Activated CD8-positive, alpha-beta memory T cell treated with anti-CD3 and anti-CD28 coated beads for 24 hours (primary cell): ENCODE results near the gene TTC8.

ENCODE experiments used
- DNase-seq: peaks from one replicate; pipeline ENCODE4 v3.0.0-alpha.2; 2020

The TTC8 gene

DNA sequence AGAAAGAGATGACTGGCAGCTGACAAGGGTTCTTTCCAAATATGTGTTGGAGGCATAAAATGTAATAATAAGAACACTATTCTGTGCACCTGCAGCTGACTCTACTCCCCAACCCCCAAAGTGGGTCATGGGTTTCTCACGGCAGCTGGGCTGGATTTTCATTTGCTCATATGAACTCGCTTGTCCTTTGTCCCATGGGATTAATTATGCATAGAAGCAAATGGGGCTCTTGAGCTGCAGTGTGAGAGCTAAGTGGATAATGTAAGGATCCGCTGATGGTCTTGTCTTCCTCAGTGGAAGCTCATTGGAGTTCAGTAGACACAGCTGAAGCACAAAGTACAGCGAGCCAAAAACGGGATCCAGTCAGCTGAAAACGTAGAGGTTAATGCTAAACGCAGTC is 46.3 kb downstream of the TTC8 start:
- DNase-seq, result no peak

DNA sequence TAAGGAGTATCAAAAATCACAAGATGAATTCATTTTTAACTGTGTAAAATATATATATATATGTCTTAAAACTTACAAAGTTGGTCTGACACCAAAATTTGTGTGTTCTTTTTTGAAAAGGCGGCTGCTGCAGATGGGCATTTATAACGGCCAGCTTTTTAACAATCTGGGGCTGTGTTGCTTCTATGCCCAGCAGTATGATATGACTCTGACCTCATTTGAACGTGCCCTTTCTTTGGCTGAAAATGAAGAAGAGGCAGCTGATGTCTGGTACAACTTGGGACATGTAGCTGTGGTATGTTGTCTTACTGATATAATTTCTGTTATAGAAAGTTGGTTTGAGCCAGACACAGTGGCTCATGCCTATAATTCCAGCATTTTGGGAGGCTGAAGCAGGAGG is 47.0 kb downstream of the TTC8 start:
- no peak for DNase-seq

DNA sequence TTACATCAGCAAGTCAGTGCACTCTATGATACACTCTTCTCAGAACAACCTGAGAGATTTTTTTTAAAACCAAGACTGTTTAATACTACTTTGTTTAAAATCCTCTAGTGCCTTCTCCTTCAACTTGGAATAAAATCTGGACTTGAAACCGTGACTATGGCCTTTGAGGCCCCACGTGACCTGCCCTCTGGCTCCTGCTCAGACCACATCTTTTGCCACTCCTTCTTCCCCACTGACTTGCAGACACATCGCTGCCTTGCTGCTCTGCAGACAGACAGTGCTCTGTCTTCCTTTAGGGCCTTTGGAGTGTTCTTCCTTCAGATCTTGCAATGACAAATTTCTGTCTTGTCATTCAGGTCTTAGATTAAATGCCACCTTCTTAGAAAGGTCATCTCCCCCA is 48.5 kb downstream of the TTC8 start:
- DNase-seq, result no peak

DNA sequence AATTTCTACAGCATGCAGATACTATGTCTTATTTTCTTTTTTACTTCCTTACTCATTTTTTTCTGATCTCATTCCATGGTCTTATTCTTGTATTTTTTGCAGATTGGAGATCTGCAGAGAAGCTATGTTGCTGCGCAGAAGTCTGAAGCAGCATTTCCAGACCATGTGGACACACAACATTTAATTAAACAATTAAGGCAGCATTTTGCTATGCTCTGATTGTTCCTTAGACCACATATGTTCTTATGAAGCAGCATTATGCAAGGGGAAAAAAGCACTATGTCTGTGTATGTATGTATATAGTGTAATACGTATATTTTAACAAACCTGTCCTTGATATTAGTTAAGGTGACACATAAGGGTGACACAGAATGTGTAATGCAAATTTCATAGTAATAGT is 52.7 kb downstream of the TTC8 start:
- DNase-seq, result no peak

DNA sequence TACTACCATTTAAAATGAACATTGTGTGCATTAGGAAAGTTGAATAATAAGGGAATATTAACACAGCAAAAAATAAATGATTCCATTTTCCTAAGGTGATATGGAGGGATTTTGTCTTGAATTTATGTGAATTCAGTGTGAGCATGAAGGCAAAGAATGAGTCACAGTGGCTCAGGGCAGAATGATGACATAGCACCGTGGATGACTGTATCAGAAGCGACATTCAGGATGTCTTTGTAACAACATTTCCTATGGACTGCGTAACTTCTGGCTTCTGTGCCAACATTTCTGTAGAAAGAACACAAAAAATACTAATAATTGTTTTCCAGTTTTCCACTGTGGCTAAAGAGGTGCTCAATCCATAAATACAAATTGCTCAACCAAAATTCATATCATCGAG is 54.6 kb downstream of the TTC8 start:
- no peak for DNase-seq

DNA sequence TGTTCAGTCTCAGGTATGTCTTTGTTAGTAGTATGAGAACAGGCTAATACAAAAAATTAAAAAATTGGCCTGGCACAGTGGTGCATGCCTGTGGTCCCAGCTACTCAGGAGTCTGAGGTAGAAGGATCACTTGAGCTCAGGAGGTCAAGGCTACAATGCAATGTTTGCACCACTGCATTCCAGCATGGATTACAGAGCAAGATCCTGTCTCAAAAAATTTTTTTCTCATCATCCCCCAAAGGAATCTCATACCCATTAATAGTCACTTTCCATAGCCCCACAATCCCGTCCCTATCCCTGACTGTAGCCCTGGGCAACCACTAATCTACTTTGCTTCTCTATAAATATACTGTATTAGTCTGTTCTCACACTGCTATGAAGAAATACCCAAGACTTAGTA is 57.8 kb downstream of the TTC8 start:
- no peak for DNase-seq

DNA sequence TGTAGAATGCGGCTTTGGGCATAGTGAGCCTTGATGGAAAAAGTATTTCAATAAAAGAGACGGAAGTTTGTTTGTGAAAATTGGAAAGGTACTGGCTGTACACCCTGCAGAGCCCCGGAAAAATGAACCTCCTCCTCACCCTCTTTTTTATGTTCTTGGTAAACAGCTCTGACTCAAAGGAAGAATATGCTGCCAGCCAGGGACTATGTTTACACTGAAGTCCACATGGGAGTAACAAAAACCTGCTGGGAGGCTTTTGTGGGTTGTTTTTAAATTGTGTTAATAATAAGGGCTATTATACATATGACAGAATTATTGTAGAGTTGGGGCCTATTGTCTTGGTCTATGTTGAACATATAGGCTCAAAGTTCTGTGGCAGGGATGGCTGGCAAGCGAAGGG is 70.7 kb downstream of the TTC8 start:
- no peak for DNase-seq

DNA sequence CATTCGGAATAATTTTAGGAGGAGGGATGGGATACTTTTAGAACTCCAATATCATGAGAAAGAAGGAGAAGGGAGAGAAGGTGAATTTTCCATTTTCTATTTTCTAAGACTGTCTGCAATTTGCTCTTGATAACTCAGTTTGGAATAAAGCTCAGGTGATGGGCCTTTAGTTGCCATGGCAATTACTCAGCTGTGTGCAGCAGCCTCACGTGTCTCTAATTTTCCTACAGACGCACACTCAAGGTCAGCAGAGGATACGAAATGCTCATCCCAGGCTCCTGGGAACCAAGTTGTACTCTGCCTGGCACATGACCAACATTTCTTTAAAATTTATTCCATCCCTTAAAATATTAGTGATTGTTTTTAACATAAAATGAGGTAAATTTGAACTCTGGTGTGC is 76.7 kb downstream of the TTC8 start:
- no peak for DNase-seq

DNA sequence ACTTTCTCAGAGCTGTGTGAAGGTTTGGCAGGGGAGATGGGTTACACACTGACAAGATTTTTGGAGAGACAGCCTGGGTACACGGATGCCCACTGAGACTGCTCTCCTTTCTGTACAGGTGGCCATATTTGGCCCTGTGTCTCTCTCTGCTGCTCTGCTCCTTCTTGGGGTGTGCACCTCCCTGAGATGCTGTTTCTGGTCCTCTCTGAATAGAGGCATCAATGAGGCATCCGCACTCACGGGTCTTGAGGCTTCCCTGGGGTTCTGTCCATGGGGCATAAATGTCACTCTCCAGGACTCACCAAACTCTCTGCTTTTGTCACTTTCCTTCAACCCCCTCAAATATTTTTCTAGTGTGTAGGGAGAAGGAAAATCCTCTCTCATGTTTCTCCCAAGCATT is 77.5 kb downstream of the TTC8 start:
- DNase-seq, result no peak

DNA sequence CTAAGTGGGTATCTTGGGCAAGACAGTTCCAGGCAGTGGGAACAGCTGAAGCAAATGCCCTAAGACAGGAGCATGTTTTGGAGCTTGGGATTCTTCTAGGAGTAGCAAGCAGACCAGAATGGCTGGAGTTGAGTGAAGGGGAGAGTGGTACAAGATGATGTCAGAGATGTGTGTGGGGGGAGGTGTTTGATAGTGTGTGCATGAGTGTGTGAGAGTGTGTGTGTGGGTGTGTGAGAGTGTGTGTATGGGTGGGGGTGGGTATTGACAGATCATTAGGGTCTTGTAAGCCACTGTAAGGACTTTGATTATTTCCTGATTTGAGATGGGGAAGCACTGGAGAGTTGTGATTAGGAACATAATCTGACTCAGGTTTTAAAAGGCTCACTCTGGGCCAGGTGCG is 78.4 kb downstream of the TTC8 start:
- no peak for DNase-seq

DNA sequence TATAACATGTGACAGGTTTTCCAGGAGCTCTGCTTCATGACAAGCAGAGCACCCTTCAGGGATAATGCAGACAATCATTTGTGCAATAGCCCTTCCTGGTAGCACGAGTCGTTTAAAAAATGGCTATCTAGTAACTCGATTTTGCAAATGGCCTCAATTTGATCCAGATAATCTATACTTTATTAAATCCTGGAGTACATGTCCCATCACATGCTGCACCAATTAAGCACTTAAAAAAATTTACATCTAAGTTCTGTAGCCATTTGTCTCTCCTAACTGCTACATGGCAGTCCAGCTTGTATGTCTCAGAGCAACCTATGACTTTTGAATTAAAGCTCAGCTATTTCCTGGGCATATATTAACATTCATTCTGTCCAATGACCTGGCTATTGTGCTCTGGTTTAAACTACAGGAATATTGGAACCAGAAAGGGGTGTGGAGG is 79.8 kb downstream of the TTC8 start:
- no peak for DNase-seq

DNA sequence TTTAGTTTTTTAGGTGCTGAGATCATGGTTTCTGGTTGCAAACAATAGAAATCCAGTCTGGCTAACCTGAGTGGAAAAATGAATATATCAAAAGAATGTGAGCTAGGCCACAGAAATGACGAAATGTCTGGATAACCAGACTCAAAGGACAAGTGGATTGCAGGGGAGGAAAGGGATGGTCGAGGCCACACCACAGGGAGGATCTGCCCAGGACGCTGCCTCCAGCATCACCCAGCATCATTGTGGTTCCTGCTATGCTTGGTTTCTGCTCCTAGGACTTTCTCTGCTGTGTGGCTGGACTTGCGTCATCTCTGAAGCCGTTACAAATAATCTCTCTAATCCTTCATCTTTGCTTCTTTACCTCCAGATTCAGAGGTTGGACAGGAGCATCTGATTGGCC is 80.4 kb downstream of the TTC8 start:
- DNase-seq, result no peak

DNA sequence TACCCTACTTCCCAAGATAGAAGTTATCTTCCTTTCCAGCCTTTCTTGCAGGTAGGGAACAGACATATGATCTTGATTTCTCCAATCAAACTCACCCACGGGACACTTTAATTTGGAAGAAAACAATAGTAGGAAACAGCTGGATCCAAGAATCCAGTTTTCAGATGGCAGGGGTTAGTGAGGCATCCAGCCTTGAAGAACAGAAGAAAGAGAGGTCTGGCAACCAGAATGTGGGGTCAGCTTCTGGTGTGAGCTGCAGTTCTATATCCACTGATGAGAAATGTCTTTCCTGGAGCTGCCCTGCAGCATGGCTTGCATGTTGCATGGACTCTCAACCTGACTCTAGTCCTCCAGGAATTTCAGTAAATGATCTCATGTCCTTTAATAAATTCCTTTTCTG is 83.8 kb downstream of the TTC8 start:
- no peak for DNase-seq

DNA sequence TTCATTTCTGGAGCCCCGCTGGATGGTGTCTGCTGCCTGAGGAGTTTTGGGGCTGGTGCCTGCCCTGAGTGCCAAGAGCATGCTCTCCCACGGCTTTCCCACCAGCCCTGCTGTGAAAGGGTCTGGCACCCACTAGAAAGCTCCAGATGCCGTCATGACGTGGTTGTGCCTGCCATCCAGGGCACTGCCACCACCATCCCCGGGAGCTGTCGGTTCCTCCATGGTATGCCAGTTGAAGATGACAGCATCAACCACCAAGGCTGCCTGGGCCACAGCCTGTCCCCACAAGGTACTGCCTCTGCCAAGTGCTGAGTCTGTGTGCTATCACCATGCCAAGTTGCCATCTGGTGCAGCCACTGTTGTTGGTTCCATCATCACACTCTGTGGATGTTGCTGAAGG is 85.9 kb downstream of the TTC8 start:
- DNase-seq, result no peak

DNA sequence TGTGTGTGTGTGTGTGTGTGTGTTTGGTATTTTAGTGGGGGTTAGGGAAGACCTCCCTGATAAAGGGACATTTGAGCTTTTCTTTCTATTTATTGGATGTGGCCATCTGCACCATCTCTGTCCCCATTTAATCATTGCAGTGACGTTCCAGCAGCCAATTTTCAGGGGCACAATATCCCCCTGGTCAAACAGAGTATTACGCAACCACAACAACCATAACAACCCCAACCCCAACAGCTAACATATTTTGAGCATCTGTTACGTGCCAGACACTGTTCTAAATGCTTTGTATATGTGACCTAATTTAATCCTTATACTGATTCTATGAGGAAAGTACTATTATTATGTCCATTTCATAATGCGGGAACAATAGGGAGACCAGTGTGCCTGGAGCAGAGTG is 87.4 kb downstream of the TTC8 start:
- DNase-seq, result no peak

DNA sequence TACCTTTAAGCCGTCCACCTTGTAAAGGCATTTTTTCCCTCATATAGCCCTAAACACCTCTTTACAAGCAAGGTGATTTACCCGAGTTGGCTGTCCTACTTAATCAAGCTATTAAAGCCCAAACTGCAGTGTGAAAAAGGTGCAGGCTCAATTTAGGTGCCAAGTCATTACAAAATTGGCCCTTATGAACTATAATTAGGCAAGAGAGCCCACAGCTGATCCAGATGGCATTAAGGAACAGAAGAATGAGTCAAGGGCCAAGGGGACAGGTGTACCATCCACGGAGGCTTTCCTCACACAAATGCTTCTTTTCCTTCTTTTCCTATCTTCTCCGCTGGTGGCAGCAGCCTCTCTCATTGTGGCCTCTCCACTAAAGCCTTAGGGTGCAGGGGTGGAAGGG is 90.5 kb downstream of the TTC8 start:
- DNase-seq, result no peak

DNA sequence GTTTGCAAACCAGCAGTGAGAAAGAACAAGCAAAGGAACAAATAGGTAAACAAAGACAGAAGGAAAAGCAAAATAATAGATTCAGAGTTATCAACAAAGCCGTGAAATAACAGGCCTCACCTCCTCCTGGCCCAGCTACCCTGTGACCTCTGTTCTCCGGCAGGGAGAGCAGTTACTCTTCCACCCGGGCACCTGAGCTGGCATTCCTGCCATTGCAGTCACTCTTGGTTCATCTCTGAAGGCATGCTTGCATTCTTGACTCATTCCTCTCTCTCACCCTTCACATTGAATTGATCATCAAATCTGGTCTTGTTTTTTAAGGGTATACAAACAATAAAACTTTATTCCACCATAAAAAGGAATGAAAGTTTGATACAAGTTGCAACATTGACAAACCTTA is 95.1 kb downstream of the TTC8 start:
- DNase-seq, result no peak
